Adrenal gland (tissue), 5 donors: ENCODE results near the gene TFDP2.

Experiments
- POLR2A ChIP-seq, 2 donors: fragments of 450-650 bp; IDR thresholded peaks; one replicate each; pipeline ENCODE4 v1.6.1; 2017; ENCODE audit warnings: antibody characterized with exemption in 2 of 2, mild to moderate bottlenecking in 2 of 2, moderate library complexity in 1 of 2
- TF ChIP-seq, protein P1 (sequence below), 6 experiments: fragments of 450-650 bp in 4 of 6; fragments of 200-600 bp in 2 of 6; sonication (generic) in 1 of 6; IDR thresholded peaks; 1 replicate in 5 of 6; 2 replicates in 1 of 6; pipeline versions ENCODE4 v1.5.1 to v1.8.0; 2016 to 2021; ENCODE audit warnings: antibody characterized with exemption in 6 of 6, mild to moderate bottlenecking in 2 of 6, moderate library complexity in 1 of 6
- donor health status: DM: no; HTN: no; CAD: no.

DNA sequence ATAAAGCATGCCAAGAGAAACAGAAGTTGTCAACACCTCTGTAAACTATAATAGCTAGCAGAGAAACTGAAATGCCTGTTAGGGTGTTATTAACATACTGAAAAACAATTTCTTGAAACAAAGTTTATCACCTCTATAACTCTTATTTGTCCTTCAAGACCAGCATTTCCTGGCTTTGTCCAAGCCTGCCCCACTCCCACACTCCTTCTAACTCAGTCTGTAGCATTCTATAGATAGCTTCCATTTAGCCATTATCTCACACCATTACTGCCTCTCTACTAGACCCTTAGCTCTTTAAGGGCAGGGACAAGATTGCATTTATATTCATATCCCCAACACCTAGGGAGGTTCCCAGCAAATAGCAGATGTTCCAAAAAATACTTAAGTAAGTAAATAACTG lies 39.5 kb upstream of the TFDP2 start:
- no peak for TF ChIP-seq POLR2A (IDR thresholded peaks at IDR 0.05)
- TF ChIP-seq, protein P1, sequence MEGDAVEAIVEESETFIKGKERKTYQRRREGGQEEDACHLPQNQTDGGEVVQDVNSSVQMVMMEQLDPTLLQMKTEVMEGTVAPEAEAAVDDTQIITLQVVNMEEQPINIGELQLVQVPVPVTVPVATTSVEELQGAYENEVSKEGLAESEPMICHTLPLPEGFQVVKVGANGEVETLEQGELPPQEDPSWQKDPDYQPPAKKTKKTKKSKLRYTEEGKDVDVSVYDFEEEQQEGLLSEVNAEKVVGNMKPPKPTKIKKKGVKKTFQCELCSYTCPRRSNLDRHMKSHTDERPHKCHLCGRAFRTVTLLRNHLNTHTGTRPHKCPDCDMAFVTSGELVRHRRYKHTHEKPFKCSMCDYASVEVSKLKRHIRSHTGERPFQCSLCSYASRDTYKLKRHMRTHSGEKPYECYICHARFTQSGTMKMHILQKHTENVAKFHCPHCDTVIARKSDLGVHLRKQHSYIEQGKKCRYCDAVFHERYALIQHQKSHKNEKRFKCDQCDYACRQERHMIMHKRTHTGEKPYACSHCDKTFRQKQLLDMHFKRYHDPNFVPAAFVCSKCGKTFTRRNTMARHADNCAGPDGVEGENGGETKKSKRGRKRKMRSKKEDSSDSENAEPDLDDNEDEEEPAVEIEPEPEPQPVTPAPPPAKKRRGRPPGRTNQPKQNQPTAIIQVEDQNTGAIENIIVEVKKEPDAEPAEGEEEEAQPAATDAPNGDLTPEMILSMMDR (IDR thresholded peaks at IDR 0.05) = no peak
